Small intestine (tissue), 7 donors: Measurements from ENCODE around the gene EIF4E1B. TPM values are rescaled to one million over a fixed set of nuclear protein-coding genes. Genes with fewer than 3 reads are reported as not detected.

ENCODE experiments used
- DNase-seq, 2 donors: peaks; one replicate each; pipeline versions ENCODE4 v3.0.0 to v3.0.0-alpha.2; 2013
- FAIRE-seq: peaks from 2 replicates; lab custom pipeline; 2012; peaks lifted over from hg19 to GRCh38; lab: Jason Lieb, UNC
- H3K27ac ChIP-seq, 3 donors: one replicate each; pipeline ENCODE4 v1.5.1; 2013; ENCODE audit warnings: low read length in 2 of 3, mild to moderate bottlenecking in 2 of 3, control low read depth in 1 of 3, inconsistent platforms in 1 of 3, low read depth in 1 of 3, moderate library complexity in 1 of 3
- H3K27me3 ChIP-seq, 3 donors: one replicate each; pipeline ENCODE4 v1.6.1; 2013; ENCODE audit warnings: low read length in 3 of 3, inconsistent platforms in 1 of 3; ENCODE audit not compliant: control insufficient read depth in 3 of 3, insufficient read depth in 3 of 3
- H3K36me3 ChIP-seq, 3 donors: one replicate each; pipeline ENCODE4 v1.6.1; 2013; ENCODE audit warnings: low read length in 3 of 3, inconsistent platforms in 1 of 3, low read depth in 1 of 3, mild to moderate bottlenecking in 1 of 3, moderate library complexity in 1 of 3; ENCODE audit not compliant: control insufficient read depth in 3 of 3, insufficient read depth in 2 of 3
- H3K4me1 ChIP-seq, 3 donors: one replicate each; pipeline ENCODE4 v1.6.1; 2013; ENCODE audit warnings: low read length in 2 of 3, inconsistent platforms in 1 of 3, low read depth in 1 of 3, mild to moderate bottlenecking in 1 of 3, moderate library complexity in 1 of 3; ENCODE audit not compliant: control insufficient read depth in 3 of 3, insufficient read depth in 2 of 3
- H3K4me3 ChIP-seq, 3 donors: one replicate each; pipeline ENCODE4 v1.5.1; 2013; ENCODE audit warnings: low read length in 3 of 3, control low read depth in 1 of 3, inconsistent platforms in 1 of 3, low read depth in 1 of 3, mild to moderate bottlenecking in 1 of 3, moderate library complexity in 1 of 3
- H3K9me3 ChIP-seq, 2 donors: one replicate each; pipeline ENCODE4 v1.6.1; 2013; ENCODE audit warnings: low read depth in 1 of 2, low read length in 1 of 2; ENCODE audit not compliant: control insufficient read depth in 2 of 2, insufficient read depth in 1 of 2
- WGBS, 3 donors: extraction: QIAGEN DNeasy Blood & Tissue Kit; methylation state at CpG; one replicate each; pipeline ENCODE4 v1.1.7; 2013; 5-methylcytosine and 5-hydroxymethylcytosine counted together
- polyA plus RNA-seq, 4 donors: library from polyadenylated mRNA; stranded (reverse) in 3 of 4; unstranded in 1 of 4; fragments of 200-250 nt in 3 of 4; fragments of 120-200 nt in 1 of 4; gene quantifications; one replicate each; pipeline versions ENCODE4 v1.2.1 to v1.2.3, GENCODE V29; 2013
- donor health status: healthy with polysubstance abuse.
- donor health status: control.
- donor health status: control.
- donor health status: Bipolar disorder and iron deficiency.
- donor health status: healthy.

The EIF4E1B gene
- polyA plus RNA-seq, 4 donors, result 0.22 TPM; not detected in 3

DNA sequence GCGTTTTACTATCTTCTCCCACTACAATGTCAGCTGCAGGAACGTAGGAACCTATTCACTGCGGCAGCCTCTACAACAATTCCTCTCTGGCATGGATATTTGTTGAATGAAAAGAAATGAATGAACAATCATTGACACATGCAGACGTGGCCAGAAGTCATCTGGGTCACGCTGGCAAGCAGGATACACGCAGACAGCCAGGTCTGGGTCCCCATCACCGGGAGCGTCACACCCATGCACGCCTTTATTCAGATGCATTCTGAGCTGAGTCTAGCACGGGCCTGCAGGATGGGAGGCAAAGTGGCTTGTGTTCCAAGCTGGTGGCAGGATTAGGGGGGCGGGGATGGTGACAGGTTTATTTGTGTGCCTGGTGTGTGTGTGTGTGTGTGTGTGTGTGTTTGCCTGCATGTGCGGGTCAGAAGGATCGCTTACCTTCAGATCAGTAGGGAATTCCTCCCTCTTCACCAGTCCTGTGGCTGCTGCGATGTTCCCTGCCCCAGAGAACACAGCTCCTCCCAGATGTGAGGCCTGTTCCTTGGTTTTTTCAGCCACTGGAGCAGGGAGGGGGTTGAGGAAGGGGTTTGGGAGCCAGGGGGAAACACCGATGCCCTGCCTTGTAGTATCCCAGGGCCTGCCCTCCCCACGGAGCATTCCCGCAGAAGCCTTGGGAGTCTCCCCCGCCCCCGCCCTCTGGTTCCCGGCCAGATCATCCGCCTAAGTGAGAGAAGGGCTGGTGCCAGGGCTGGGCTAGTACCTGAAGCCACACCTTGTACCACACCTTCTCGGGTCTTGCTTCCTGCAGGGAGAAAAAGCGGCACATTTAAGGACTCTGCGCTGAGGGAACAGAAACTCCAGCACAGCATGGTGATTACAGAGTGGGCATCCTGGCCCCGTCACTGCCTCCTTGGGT lies 4.3 kb upstream of the EIF4E1B start:
- WGBS, 3 donors, result 17 to 35% (median 32%) methylated on average over 25 of the region's 25 CpGs
- Histone ChIP-seq H3K4me1 (peaks cover 0 to 10% (median 5%) of the 10 kb centered on the region in 3 donors), H3K27me3 (peaks cover 9 to 82% (median 38%) of the 10 kb centered on the region in 3 donors), H3K36me3 (no peaks in the 10 kb centered on the region), H3K9me3 (no peaks in the 10 kb centered on the region), H3K27ac (no peak overlapping the region), H3K4me3 (no peak overlapping the region)
- FAIRE-seq, result no peak
- DNase-seq, result peak in 1 of 2 donors; percentile 63

DNA sequence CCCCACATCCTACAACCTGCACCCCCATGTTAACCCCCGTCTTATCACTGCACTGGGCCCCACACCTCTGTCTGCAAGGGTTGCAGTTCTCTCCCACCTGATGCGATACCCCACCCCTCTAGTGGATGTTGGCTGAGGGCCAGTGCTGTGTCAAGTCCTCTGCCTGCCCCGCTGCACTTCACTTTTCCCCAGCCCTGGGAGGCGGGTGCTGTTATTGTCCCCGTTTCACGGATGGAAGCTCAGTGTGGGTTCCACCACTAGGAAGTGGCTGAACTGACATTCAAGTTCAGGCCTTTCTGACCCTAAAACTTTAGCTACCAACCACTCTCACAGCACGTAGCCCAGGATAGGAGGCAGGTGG lies 3.6 kb upstream of the EIF4E1B start:
- no peak for FAIRE-seq
- H3K4me3 ChIP-seq, result no peak overlapping the region

DNA sequence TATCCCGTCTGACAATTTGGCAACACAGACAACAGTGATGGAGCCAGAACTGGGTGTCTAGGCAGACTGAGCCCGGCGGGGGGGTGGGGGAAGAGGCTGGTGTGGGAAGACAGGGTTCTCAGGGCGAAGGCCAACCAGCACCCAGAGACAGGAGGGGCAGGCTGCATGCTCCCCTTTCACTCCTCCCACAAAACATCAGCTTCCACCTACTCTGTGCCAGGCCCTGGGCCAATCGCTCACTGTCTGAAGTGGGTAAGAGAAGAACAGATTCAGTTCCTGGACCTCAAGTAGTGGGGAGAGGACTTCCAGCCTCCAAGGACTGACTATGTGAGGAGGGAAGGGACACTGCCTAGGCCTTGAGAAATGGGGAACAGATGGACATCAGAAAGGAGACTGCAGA lies 2.9 kb upstream of the EIF4E1B start:
- no peak for FAIRE-seq
- WGBS, 3 donors, result 57 to 75% (median 61%) methylated on average over 5 of the region's 5 CpGs
- Histone ChIP-seq H3K27me3 (peaks cover 9 to 80% (median 42%) of the 10 kb centered on the region in 3 donors), H3K36me3 (no peaks in the 10 kb centered on the region), H3K27ac (no peak overlapping the region), H3K4me1 (peaks cover 0 to 10% (median 5%) of the 10 kb centered on the region in 3 donors), H3K9me3 (no peaks in the 10 kb centered on the region), H3K4me3 (no peak overlapping the region)
- no peak for DNase-seq

More for the DNA sequence above, 3.6 kb upstream of the EIF4E1B start:
- H3K4me1 ChIP-seq, result peaks cover 0 to 10% (median 5%) of the 10 kb centered on the region in 3 donors
- H3K36me3 ChIP-seq, result no peaks in the 10 kb centered on the region
- peaks cover 9 to 82% (median 42%) of the 10 kb centered on the region in 3 donors for H3K27me3 ChIP-seq
- H3K27ac ChIP-seq, result no peak overlapping the region
- no peak for DNase-seq
- 12 to 33% (median 29%) methylated on average over 7 of the region's 7 CpGs for WGBS, 3 donors
- no peaks in the 10 kb centered on the region for H3K9me3 ChIP-seq

DNA sequence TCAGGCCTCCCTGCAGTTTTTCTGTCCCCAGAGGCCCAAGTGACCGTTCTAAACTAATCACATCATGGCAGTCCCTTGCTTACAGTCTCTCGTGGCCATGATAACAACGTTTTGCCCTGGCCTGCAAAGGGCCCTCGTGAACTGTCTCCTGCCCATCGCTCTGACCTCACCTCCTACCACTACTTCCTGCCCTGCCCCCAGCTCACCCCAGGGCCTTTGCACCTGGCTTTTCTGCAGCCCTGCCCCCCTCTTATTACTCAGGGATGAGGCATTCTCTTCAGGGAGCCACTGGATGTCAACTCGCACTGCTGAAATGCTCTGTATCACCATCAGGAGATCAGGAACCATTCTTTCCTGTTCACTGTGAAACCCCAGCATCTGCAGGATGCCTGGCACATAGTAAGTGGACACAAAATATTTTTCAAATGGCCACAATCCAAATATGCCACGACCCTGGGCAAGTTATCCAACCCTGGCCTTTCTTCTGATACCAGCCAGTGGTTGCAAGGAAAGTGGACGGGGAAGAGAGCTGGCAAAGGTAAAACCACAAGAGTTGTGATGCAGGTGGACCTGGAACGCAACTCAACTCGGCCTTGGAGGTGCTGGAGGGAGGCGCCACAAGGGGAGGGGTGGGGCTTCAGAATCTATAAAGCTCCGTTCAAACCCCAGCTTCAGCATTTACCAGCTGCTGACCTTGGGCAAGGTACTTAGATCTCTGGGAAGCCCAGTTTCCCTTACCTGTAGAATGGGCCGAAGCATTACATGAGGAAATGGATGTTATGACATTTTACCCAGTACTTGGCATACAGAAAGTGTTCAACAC lies 1.9 kb upstream of the EIF4E1B start:
- 37 to 47% (median 44%) methylated on average over 13 of the region's 13 CpGs for WGBS, 3 donors
- DNase-seq, result no peak
- no peak overlapping the region for H3K4me3 ChIP-seq
- FAIRE-seq, result no peak
- peaks cover 9 to 81% (median 46%) of the 10 kb centered on the region in 3 donors for H3K27me3 ChIP-seq
- H3K9me3 ChIP-seq, result no peaks in the 10 kb centered on the region
- H3K36me3 ChIP-seq, result no peaks in the 10 kb centered on the region
- H3K4me1 ChIP-seq, result peaks cover 0 to 10% (median 5%) of the 10 kb centered on the region in 3 donors
- no peak overlapping the region for H3K27ac ChIP-seq

DNA sequence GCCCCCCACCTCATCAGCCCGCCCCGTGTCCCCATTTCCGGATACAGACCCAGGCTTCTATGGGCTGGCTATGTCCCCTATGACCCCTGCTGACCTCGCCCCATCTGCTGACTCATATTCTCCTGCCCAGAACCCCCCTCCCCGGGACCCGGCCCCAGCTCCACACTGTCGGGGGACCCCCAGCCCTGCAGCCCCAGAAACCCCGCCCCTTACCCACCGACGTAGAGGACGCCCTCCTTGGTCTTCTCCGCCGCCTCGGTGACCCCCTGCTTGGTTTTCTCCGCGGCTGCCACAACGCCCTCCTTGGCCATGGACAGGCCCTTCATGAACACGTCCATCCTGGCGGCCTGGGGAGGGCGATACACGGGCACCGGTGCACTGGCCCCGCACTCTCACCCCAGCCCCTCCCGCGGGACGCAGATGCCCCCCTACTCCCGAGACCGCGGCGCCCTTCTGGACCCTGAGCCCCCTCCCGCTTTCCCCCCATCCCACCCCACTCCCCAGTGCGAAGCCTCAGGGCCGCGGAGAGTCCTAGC lies 1.1 kb upstream of the EIF4E1B start:
- H3K36me3 ChIP-seq, result no peaks in the 10 kb centered on the region
- FAIRE-seq (no peak), DNase-seq (no peak)
- H3K9me3 ChIP-seq, result no peaks in the 10 kb centered on the region
- peaks cover 9 to 80% (median 46%) of the 10 kb centered on the region in 3 donors for H3K27me3 ChIP-seq
- WGBS, 3 donors, result 8 to 12% (median 11%) methylated on average over 32 to 34 of the region's 34 CpGs
- no peak overlapping the region for H3K27ac ChIP-seq
- H3K4me3 ChIP-seq, result no peak overlapping the region
- H3K4me1 ChIP-seq, result peaks cover 0 to 10% (median 5%) of the 10 kb centered on the region in 3 donors

DNA sequence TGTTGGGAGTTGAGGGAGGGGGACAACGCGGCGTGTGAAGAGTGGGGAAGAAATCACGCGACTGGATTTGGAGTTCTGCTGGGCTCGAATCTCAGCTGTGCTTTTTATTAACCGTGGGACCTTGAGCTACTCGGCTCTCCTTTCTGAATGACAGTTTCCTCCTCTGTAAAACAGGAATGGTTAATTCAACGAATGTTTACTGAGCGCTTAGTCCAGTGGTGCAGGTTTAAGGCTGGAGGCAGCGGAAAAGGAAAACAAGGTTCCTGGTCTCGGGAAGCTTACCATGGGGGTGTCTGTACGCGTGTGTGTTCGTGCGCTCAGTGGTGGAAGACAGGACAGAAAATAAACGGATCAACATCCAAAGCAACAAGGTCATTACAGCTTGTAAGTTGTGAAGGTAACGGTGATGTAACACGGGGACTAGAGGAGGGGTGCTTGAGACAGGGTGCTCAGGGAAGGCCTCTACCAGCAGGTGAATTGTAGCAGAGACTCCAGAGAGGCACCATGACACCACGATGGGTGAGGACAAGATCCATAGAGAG lies 277 bp downstream of the EIF4E1B start:
- Histone ChIP-seq H3K27me3 (peaks cover 9 to 75% (median 51%) of the 10 kb centered on the region in 3 donors), H3K4me1 (peaks cover 0 to 10% (median 5%) of the 10 kb centered on the region in 3 donors), H3K27ac (no peak overlapping the region), H3K4me3 (peak overlapping the region in 2 of 3 donors; percentile 15 to 18), H3K9me3 (peaks cover 0 to 5% of the 10 kb centered on the region in 2 donors), H3K36me3 (no peaks in the 10 kb centered on the region)
- WGBS, 3 donors, result 6 to 7% (median 7%) methylated on average over 20 of the region's 20 CpGs
- DNase-seq (no peak), FAIRE-seq (no peak)

DNA sequence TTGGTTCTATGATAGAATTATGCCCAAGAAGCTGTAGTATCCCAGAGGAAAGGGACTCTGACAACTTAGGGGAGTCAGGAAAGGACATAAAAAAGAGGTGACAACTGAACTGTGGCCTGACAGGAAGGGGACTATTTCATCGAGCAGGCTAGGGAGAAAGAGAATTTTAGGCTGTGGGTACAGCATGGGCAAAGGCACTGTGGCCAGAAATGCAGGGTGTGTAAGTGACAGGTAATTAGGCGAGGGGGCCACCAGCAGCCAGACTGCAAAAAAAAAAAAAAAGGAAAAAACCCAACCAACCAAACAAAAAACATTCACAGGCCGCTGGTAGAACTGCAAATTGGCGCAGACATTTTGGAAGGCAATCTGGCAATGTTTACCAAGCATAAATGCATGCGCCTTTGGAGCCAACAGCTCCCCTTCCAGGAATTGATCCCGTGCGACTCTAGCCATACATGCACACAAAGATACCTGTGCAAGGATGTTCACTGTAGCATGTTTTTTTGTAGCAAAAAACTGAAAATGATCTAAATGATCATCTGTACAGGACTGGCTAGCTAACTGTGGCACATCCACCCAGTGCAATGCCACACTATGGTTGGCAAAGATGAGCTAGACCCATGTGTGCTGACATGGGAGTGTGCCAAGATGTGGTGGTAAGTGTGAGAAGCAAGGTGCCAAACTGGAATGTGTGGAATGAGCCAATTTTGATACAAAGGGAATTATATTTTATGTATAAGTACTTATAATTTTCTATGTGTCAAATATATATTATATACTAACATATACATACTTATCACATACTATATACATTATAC lies 1.1 kb downstream of the EIF4E1B start:
- H3K4me1 ChIP-seq, result peaks cover 0 to 10% (median 5%) of the 10 kb centered on the region in 3 donors
- H3K36me3 ChIP-seq, result no peaks in the 10 kb centered on the region
- H3K27me3 ChIP-seq, result peaks cover 9 to 73% (median 47%) of the 10 kb centered on the region in 3 donors
- H3K4me3 ChIP-seq, result no peak overlapping the region
- FAIRE-seq, result no peak
- no peak overlapping the region for H3K27ac ChIP-seq
- H3K9me3 ChIP-seq, result peaks cover 0 to 5% of the 10 kb centered on the region in 2 donors
- no peak for DNase-seq
- 63 to 78% (median 68%) methylated on average over 7 of the region's 7 CpGs for whole genome bisulfite sequencing, 3 donors
